ENCODE measurements around the gene OR52L1.
"Not testable (repeated sequence)": the region's sequence is repeated elsewhere in the genome, so short reads cannot be mapped to it uniquely, and the experiment has no call there.

Gene OR52L1

GRCh38 chr11:5983443-5983842 lies 3.3 kb downstream of the OR52L1 start:
- DNase-seq (ENCODE audit: low read depth), result no peak
- TF ChIP-seq, protein P1, sequence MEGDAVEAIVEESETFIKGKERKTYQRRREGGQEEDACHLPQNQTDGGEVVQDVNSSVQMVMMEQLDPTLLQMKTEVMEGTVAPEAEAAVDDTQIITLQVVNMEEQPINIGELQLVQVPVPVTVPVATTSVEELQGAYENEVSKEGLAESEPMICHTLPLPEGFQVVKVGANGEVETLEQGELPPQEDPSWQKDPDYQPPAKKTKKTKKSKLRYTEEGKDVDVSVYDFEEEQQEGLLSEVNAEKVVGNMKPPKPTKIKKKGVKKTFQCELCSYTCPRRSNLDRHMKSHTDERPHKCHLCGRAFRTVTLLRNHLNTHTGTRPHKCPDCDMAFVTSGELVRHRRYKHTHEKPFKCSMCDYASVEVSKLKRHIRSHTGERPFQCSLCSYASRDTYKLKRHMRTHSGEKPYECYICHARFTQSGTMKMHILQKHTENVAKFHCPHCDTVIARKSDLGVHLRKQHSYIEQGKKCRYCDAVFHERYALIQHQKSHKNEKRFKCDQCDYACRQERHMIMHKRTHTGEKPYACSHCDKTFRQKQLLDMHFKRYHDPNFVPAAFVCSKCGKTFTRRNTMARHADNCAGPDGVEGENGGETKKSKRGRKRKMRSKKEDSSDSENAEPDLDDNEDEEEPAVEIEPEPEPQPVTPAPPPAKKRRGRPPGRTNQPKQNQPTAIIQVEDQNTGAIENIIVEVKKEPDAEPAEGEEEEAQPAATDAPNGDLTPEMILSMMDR (conservative IDR thresholded peaks at IDR 0.05; ENCODE audit: low read length), result no peak
- no peak overlapping the region for H3K4me3 ChIP-seq (ENCODE audit: low read length)

GRCh38 chr11:5973530-5973929 lies 13.3 kb downstream of the OR52L1 start:
- no peak for DNase-seq (ENCODE audit: low read depth)
- no peak overlapping the region for H3K4me3 ChIP-seq (ENCODE audit: low read length)
- TF ChIP-seq, protein P1 (conservative IDR thresholded peaks at IDR 0.05; ENCODE audit: low read length), result no peak

DNA sequence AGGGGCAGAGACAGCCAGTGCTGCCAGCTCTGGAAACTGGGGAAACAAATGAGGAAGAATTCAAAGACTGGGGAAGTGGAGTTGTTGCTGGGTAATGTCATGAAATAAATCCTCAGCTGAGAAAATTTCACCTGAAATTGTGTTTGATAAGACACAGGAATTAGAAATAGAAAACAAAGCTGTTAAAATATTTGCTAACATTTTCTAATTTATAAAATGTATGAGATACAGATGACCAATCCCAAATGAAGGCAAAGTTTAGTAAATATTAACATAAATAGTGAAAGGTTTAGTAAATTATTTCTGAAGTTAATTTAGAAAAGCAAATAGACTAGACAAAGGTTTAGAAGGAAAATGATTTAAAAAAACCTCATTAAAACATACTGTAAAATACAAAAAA lies 18.4 kb downstream of the OR52L1 start, which contains the start of gene OR56A5:
Gene OR56A5 (minus strand): TSS at position 101 of the 400 bp plus-strand sequence. CDS start 0 bp downstream, at position 101.
- no peak within 1 kb of the TSS for H3K4me3 ChIP-seq (ENCODE audit: low read length)
- TF ChIP-seq, protein P1 (conservative IDR thresholded peaks at IDR 0.05; ENCODE audit: low read length), result no peak

DNA sequence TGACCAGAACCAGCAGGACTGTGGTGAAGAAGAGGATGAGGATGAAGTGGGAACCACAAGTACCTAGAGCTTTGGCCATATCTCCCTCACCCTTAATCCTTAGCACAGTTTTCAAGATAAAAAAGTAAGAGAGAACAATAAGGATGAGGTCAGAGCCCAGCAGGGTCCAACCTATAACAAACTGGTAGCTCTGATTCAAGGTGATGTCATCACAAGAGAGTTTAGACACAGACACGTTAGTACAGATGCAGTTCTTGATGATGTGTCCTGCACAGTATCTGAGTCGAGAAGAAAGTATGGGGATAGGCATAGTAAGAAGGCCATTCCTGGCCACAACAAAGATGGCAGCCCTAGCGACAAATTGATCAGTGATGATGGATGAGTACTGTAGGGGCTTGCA lies 19.1 kb downstream of the OR52L1 start:
- H3K4me3 ChIP-seq (ENCODE audit: low read length), result no peak overlapping the region
- TF ChIP-seq, protein P1 (conservative IDR thresholded peaks at IDR 0.05; ENCODE audit: low read length), result no peak
- no peak for DNase-seq (ENCODE audit: low read depth)

More for the DNA sequence above, 18.4 kb downstream of the OR52L1 start, which contains the start of gene OR56A5:
- DNase-seq (ENCODE audit: low read depth), result no peak

- TF ChIP-seq, protein P1 (conservative IDR thresholded peaks at IDR 0.05; ENCODE audit: low read length), result no peak
- no peak overlapping the region for H3K4me3 ChIP-seq (ENCODE audit: low read length)
- DNase-seq (ENCODE audit: low read depth), result no peak
Measured at GRCh38 chr11:5966958-5967357, 19.8 kb downstream of the OR52L1 start.

DNA sequence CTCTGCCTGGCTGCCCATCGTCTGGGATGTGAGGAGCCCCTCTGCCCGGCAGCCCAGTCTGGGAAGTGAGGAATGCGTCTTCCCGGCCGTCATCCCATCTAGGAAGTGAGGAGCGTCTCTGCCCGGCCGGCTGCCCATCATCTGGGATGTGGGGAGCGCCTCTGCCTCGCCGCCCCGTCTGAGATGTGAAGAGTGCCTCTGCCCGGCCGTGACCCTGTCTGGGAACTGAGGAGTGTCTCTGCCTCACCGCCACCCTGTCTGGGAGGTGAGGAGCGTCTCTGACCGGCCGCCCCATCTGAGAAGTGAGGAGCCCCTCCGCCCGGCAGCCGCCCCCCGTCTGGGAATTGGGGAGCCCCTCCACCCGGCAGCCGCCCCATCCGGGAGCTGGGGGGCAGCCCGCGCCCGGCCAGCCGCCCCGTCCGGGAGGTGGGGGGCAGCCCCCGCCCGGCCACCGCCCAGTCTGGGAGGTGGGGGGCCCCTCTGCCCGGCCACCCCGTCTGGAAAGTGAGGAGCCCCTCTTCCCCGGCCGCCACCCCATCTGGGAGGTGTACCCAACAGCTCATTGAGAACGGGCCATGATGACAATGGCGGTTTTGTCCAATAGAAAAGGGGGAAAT lies 26.0 kb downstream of the OR52L1 start:
- DNase-seq (ENCODE audit: low read depth); H3K4me3 ChIP-seq (ENCODE audit: low read length): not testable (repeated sequence)

DNA sequence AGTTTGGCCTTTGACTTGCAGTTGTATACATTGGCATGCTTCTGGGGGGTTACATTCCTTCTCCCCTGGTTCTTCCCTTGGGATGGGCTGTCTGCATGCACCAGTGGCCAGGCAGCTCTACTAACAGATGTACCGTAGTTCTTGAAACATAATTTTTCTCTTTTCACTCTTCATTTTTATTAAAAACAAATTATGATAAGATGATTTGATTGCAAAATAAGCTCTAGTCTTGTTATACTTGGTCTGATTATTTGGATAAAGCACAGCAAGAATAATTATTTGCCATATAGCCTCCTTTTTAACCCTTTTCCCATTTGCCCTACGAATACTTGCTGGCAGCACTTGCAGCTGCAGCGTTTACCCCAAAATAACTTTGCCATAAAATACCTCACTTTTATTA lies 31.2 kb downstream of the OR52L1 start:
- H3K4me3 ChIP-seq (ENCODE audit: low read length), result no peak overlapping the region
- TF ChIP-seq, protein P1 (conservative IDR thresholded peaks at IDR 0.05; ENCODE audit: low read length), result no peak
- DNase-seq (ENCODE audit: low read depth), result no peak
